Bronchus fibroblast of lung (primary cell): ENCODE results near the gene HNRNPH3. TPM values are rescaled to one million over a fixed set of nuclear protein-coding genes. Genes with fewer than 3 reads are reported as not detected.

Experiments used
- total RNA-seq: library from RNA; depleted of rRNA; stranded (reverse); fragments of >200 nt; gene quantifications from 2 replicates; pipeline ENCODE4 v1.2.3, GENCODE V29; 2015

Gene HNRNPH3, protein sequence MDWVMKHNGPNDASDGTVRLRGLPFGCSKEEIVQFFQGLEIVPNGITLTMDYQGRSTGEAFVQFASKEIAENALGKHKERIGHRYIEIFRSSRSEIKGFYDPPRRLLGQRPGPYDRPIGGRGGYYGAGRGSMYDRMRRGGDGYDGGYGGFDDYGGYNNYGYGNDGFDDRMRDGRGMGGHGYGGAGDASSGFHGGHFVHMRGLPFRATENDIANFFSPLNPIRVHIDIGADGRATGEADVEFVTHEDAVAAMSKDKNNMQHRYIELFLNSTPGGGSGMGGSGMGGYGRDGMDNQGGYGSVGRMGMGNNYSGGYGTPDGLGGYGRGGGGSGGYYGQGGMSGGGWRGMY
- 22.7 and 25.6 TPM in 2 replicates for total RNA-seq

DNA sequence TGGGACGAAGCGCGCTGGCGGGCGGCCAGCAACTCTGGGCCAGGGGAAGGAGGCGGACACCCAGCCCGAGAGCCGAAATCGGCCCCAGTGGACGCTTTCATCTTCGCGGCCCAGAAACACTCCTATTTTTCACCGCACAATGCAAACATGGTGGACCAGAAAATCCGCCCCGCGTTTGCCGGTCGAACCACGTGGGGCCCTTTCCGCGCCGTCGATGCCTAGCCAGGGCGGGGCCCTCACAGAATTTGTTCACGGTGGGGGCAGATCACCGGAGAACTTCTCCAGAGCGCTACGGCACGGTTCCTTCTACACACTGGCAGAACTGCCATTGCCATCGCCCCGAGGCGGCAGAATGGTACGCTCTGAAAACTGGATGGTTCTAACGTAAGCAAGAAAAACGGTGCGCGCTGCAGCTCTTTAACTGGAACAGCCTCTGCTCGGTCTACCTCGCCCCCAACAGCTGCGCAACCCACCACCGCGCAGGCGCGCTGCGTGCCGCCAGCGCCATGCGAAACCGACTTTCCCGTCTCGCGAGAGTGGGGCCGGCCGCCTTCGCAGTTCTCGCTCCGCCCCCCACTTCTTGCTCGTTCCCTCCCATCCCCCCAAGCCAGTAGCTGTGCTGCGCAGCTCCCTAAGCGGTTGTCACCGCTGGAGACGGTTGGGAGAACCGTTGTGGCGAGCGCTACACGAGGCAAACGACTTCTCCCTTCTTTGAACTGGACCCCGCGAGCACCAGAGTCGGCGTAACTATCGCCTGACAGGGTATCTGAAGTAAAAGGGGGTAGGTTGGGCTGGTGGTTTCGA is at the start of gene HNRNPH3:
Gene HNRNPH3 (plus strand): TSS at position 610 of the 804 bp plus-strand sequence. CDS start 5,158 bp downstream, outside the sequence.

DNA sequence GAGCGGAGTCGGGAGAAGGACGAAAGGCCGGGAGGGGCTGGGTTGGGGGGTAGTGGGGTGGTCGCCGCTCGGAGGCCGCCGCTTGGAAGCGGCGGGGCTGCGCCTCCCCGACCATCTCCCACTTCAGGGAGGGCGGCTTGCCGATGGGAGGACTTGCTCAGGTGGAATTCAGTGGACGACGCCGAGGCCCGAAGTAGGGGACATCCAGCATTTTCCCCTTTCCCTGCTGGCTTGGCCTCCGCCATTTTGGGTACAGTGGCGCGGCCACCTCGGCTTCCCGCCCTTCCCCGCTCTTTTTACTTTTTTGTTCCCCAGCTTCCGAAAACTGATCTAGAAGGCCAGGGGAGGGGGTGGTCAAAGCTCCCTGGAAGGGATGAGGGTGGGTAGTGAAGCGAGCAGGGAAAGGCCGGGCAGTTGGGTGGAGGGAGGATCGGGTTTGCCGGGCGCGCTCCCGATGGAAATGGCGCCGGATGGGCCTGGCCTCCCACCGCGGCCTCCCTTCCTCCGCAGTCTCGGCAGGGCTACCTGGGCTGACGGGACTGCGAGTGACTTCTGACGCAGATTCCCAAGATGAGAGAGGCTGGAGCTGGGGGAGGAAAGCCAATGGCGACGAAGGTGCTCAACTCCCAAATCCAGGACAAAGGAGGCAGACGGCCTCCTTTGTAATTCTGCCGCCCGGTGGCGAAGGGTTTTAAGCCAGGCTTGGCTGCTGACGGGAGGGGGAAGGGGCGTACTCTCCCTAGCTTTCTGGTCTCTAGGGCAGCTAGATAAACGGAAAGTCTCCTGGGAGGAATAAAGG is 594 bp downstream of the HNRNPH3 start, which contains the start of gene PBLD:
Gene PBLD (minus strand): TSS at position 670 of the 799 bp plus-strand sequence. CDS start 26,084 bp downstream, outside the sequence.

Other genes with a start within 250 kb of the HNRNPH3 start
- gene MYPN, start 222.6 kb upstream of the HNRNPH3 start, total RNA-seq: 3.4 and 3.9 TPM in 2 replicates
- gene ATOH7, start 100.0 kb upstream of the HNRNPH3 start, total RNA-seq: 0.30 TPM in 1 of 2 replicates, not detected in the other
- gene PBLD, start 864 bp downstream of the HNRNPH3 start, total RNA-seq: 1.3 and 2.1 TPM in 2 replicates
- gene RUFY2, start 75.2 kb downstream of the HNRNPH3 start, total RNA-seq: 5.2 and 6.7 TPM in 2 replicates
- gene DNA2, start 139.9 kb downstream of the HNRNPH3 start, total RNA-seq: 6.4 and 9.6 TPM in 2 replicates
- 5.7 and 6.1 TPM in 2 replicates for gene SLC25A16, start 195.5 kb downstream of the HNRNPH3 start, total RNA-seq
- gene TET1, start 228.3 kb downstream of the HNRNPH3 start, total RNA-seq: 1.8 and 2.0 TPM in 2 replicates